ENCODE results near the gene MYMX. TPM values are rescaled to one million over a fixed set of nuclear protein-coding genes. Genes with fewer than 3 reads are reported as not detected.
"Not testable (repeated sequence)": the region's sequence is repeated elsewhere in the genome, so short reads cannot be mapped to it uniquely, and the experiment has no call there.

The MYMX gene
- polyA plus RNA-seq, 10 donors = 17.2 to 24.8 (median 20.0) TPM

DNA sequence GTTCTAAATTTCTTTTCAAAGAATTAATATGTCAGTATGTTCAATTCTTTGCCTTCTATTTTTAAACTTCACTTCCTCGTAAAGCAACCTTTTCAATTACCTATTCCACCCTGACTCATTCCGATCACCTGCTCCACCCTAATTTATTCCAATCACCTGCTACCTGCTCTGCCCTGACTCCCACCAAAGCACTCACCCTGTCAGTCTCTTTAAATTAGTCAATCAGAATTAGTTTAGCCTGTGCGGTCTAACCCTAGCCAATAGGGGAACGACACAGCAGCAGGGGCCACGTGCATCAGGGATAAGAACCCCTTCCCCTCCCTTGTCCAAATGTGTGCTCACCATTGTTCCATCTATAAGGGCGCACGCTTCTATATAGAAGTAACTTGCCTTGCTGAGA, 31.4 kb upstream of the MYMX start:
- DNase-seq = not testable (repeated sequence)

DNA sequence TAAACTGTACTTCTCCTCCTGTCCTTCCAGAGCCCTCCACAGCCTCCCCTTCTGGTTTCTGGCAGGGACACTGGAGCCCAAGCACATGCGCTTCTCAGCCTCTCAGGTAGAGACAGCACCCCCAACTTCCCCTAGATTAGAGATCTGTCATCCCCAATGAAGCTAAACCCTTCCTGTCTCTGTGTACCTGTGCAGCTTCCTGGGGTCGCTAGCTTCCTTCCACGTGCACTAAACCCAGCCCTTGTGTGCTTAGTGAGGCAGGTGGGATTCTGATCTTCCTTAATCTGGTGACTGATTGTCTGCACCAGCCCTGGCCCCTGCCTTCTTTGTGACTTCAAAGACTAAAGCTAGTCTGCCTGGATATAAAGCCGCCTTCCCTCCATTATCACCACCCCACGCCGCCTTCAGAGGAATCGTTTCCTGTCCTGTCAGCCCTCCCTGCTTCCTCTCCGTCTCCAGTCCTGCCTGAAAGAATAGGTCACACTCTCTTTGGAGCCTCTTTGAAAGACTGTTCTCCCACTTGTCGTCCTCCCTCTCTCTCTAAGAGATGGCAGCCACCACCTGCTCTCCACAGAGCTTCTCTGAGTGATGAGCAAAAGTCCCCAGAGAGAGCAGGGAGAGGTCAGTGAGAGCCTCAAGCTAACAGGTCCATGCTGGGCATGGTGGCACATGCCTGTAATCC, 30.6 kb upstream of the MYMX start:
- no peak for DNase-seq

DNA sequence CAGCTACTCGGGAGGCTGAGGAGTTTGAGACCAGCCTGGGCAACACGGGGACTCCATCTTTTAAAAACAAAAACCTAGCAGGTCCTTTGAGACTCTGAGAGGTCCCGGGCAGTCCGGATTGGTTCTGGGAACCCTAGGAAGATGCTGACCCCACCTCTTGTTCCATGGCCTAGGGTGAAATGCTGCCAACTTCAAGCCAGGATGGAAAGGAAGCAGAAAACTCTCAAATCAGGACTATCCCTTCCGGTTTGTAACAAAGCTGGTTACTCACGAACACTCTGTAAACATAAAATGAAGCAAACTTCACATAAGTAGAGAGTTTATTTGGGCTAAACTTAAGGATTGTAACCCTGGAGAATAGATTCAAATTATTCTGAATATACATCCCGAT, 30.1 kb upstream of the MYMX start:
- DNase-seq = no peak

DNA sequence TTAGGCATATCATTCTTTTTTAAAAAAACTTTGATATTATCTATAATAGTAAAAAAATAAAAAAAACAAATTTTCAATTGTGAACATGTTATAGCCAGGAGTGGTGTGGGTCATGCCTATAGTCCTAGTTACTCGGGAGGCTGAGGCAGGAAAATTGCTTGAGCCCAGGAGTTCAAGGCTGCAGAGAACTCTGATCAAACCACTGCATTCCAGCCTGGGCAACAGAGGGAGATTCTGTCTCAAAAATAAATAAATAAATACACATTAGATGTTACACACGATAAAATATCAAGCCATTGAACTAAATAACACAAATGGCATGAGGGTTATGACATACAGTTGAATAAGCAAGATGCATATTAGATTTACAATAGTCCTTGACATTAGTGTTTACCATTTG, 27.9 kb upstream of the MYMX start:
- DNase-seq = no peak

DNA sequence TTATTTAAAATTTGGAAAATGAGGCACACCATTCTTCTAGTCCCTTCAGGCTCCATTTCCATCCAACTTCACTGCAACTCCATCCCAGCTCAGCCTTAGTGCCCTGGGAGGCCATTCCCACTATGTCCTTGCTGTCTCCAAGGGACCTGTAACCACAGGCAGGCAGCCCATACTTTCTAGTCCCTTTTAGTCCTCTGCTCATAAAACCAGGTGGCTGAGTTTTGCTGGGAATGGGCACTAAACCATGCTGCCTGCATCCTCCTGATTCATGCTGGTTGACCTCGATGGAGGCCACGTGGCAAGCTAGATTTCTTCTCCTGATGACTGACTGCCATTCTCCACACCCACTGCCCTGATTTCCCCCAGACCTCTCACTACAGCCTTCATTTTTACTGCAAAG, 27.5 kb upstream of the MYMX start:
- DNase-seq = no peak

DNA sequence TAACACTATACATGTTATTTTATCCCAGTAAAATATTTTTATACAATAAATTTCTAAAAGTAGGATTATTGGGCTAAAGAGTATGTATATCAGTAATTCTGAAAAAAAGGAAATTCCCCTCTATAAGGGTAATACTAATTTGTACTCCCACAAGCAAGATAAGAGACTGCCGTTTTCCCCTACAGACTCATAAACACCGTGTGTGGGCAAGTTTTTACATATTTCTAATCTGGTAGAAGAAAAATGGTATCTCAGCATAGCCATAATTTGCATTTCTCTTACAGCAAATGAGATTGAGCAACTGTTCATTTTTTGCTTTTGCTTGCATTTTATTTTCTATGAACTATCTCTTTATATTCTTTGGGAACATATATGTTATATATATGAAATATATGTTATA, 26.0 kb upstream of the MYMX start:
- no peak for DNase-seq

DNA sequence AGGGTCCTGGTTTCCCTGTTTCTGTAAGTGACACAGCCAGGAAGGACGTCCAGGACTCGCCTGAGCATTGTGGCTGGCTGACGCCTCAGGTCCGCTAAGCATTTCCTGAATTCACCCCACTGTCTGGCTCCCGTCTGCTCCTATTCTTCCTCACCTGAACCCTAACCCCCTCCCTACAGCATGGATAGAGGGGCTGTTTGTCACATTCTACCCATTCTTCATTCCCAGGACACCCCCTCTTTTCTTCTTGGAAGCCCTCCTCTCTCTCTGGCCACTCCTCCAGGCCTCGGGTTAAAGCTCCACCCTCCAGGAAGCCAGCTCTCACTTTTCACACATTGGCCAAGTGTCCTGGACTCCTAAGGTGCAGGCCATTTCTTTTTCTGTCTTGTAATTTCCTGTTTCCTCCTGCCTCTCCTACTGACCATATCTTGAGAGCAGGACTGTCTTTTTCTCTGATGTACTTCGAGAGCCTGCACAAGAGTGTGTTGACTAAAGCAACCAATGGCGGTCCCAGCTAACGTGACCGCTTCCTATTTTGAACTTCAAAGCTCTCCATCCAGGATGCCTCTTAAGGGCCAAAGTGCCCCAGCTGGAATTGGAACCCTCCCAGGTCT, 24.2 kb upstream of the MYMX start:
- DNase-seq = peak in 1 of 3 donors; percentile 42

DNA sequence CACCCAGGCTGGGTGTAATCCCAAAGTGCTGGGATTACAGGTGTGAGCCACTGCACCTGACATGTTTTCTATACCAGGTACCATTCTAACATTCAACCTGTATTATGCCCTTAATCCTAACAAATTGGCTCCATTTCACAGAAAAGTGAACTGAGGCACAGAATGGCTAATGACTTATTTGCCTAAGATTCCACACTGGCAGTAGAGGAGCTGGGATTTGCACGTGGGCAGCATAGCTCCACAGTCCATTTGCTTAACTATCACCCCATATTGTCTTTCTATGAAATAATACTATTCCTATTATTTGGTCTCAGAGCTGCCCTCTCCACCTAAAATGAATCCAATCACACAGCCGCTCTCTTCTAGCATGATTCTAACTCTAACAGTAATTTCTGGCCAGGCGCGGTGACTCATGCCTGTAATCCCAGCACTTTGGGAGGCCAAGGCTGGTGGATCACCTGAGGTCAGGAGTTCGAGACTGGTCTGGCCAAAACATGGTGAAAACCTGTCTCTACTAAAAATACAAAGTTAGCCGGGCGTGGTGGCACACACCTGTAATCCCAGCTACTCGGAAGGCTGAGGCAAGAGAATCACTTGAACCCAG, 23.3 kb upstream of the MYMX start:
- no peak for DNase-seq

DNA sequence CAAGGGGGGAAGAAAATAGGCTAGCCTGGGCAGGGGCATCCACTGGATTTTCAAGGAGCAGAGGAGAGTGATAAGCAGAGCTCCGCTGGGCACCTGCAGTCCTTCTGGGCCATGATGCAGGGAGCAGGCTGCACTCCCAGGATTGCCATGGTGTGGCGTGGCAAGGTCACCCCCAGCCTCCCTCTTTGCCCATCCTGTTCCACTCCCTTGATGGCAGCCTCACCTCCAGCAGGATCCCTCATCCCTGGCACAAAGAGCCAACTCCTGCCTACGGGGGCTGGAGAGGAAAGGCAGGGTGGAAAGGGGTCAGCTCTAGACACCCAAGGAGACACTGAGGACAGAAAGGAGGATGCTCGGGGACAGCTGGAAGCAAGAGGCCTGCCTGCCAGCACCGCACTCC, 22.4 kb upstream of the MYMX start:
- DNase-seq = no peak

DNA sequence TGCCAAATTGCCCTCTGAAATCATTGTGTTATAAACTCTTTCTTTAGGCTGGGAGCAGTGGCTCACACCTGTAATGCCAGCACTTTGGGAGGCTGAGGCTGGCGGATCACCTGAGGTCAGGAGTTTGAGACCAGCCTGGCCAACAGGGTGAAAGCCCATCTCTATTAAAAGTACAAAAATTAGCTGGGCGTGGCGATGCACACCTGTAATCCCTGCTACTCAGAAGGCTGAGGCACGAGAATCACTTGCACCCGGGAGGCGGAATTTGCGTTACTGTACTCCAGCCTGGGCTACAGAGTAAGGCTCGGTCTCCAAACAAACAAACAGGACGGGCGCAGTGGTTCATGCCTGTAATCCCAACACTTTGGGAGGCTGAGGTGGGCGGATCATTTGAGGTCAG, 20.4 kb upstream of the MYMX start:
- DNase-seq = not testable (repeated sequence)

DNA sequence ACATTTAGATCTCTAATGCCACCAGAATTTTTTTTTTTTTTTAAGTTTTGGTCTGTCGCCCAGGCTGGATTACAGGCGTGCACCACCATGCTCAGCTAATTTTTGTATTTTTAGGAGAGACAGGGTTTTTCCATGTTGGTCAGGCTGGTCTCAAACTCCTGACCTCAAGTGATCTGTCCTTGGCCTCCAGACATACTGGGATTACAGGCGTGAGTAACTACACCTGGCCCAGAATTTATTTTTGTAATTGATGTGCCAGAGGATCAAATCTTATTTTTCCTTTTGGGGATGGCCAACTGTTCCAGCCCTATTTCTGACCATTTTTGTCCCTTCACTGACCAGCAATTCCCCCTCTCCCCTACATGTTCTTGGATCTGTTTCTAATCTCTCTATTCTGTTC, 18.0 kb upstream of the MYMX start:
- no peak for DNase-seq

DNA sequence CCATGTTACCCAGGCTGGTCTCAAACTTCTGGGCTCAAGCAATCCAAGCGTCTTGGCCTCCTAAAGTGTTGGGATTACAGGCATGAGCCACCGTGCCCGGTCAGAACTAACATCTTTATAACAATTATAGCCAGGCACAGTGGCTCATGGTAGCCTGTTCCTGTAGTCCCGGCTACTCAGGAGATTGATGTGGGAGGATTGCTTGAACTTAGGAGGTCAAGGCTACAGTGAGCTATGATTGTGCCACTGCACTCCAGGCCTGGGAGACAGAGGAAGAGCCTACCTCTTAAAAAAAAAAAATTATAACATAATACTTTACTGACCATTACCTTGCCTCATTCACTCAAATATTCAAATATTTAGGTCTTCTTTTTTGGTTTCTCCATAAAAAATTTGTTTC, 16.8 kb upstream of the MYMX start:
- no peak for DNase-seq

DNA sequence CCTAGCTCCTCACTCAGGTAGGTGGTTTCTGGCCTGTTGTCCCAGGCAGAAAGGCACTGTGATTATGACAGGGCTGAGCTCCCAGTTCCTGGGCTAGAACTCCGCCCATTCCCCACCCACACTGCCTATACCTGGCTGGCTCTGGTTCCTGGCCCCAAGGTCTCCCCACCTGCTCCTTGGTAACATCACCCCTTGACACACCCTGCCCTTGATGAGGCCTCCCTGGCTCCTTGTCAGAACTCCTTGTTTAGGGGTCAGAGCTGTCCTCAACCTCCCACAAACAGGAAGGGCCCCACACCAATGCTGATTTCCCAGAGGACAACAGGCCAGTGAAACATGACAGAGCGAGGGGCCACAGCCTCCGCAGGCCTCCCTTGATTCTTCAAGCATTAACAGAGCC, 15.5 kb upstream of the MYMX start:
- DNase-seq = no peak

DNA sequence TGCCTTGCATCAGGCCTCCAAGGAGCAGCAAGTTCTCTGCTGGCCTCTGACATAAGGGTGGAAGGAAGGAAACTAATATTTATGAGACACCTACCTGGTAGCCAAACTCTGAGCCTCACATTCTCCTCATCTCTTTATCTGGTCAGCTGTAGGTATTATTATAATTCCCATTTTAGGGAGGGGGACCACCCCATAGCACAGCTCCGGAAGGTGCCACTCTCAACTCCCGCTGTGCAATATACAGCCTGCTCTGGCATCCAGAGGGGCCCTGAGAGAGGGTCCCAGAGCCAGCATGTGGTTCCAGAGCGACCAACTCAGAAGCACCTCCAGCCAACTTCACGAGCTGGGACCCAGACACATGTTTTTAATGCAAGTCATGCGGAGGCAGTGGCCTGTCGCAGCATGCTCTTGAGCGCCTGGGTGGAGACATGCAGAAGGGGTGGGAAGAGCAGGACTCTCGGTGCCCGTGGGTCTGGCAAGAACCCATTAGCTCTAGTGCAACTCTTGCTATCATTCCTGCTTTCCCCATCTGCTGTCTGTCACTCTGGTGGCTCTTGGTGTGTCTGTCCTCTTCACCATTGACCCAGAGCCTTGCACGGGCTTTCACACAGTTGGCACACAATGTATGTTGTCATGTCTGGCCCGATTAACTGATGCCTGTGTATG, 15.0 kb upstream of the MYMX start:
- peak in 1 of 3 donors; percentile 30 for DNase-seq

DNA sequence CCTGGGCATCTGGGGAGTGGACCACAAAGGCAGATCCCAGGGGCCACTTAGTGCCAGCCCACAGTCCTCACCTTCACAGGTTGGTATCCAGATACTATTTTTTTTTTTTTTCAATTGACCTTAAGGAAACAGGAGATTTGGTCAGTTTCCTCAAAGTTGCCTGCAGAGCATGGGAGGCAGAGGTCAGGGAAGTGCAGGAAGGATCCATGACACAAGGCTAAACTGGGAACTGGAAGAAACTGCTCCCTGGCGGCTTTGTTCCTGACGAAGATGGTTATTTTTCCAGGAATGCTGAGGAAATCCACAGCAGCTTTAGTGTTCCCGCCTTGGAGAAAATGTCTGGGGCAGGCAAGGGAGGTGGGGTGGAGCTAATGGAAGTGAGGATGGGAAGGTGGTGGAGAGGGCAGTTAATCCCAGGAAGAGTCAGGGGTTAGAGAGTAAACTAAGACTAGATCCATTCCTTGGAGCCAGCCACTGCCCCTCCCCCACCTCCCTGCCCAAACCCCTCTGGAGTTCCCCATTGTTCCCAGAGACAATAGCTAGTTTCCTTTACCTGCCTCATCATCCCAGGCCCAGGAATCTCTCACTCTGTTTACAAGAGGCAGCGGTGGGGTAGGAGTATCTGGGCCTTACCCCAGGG, 14.3 kb upstream of the MYMX start:
- DNase-seq = no peak

DNA sequence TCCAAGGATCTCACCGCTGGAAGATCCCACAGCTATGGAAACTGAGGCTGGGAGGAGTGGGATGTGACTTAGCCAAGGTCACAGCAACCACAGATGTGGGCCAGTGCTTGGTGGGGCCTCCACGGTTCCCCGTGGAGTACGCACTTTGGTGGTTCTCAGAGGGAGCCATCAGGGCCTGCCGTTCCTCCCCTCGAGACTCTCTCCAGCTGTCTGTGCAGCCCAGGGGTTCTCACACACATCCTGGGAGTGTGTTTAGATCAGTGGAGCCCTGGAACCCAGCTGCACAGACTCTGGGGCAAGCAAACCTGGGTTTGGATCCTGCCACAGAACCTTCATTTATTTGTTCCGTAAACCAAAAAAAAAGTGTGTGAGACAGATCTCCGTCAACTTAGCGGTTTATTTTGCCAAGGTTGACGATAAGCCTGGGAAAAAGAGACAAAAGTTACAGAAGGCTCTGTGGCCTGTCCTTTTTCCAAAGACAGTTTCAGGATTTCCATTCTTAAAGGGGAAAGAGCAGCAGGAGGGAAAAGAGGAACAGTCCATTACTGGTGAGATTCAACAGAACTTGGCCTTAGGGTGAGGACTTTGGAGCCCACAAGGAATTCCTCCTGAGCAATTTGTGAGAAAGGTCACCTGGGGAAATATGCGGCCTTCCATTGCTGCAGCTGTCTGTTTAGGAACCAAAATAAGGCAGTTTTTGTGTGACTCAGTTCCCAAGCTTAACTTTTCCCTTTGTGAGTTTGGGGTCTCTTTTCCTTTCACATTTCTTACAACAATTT, 13.6 kb upstream of the MYMX start:
- DNase-seq = no peak

DNA sequence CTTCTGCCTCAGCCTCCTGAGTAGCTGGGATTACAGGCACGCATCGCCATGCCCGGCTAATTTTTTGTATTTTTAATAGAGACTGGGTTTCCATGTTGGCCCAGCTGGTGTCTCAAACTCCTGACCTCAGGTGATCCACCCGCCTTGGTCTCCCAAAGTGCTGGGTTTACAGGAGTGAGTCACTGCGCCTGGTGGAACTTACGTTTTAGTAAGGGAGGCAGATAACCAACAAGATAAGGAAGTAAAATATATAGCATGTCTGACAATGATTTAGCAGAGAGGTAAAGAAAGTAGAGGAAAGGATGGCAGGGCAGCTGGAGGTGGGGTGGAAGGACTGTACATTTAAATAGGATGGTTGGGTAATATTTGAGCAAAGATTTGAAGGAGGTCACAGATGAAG, 12.8 kb upstream of the MYMX start:
- no peak for DNase-seq

DNA sequence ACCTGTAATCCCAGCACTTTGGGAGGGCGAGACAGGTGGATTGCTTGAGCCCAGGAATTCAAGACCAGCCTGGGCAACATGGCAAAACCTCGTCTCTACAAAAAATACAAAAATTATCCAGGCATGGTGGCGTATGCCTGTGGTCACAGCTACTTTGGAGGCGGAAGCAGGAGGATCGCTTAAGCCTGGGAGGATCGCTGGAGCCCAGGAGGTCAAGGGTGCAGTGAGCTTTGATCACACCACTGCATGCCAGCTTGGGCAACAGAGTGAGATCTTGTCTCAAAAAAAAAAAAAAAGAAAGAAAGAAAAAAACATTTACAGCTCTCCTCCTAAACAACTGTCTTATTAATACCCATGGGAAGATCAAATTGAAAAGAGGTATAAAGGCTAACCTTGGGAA, 8.8 kb upstream of the MYMX start:
- no peak for DNase-seq

DNA sequence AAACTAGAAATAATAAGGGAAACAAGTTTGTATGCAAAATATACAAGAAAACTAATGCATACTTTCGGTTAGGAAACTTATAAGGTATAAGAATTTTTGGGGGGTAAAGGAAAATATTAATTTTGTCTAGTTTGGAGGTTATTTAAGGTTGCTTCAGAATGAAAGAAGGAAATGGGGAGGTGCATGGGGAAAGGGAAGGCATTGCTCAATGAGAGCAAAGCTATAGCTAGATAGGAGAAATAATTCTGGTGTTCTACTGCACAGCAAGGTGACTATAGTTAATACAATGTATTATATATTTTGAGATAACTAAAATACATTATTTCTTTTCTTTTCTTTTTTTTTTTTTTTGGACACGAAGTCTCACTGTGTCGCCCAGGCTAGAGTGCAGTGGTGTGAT, 5.4 kb upstream of the MYMX start:
- no peak for DNase-seq

DNA sequence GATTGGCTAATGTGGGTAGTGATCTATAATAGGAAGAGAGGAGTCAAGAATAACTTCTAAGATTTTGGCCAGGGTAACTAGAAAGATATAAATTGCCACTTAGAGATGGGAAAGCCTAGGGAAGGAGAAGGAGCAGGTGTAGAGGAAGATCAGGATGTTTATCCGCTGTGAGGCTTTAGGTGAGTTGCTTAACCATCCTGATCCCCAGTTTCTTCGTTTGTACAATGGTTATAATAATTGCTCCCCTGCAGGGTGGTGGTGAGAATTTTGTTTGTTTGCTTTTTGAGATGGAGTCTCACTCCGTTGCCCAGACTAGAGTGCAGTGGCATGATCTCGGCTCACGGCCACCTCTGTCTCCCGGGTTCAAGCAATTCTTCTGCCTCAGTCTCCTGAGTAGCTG, 2.4 kb upstream of the MYMX start:
- DNase-seq = no peak

DNA sequence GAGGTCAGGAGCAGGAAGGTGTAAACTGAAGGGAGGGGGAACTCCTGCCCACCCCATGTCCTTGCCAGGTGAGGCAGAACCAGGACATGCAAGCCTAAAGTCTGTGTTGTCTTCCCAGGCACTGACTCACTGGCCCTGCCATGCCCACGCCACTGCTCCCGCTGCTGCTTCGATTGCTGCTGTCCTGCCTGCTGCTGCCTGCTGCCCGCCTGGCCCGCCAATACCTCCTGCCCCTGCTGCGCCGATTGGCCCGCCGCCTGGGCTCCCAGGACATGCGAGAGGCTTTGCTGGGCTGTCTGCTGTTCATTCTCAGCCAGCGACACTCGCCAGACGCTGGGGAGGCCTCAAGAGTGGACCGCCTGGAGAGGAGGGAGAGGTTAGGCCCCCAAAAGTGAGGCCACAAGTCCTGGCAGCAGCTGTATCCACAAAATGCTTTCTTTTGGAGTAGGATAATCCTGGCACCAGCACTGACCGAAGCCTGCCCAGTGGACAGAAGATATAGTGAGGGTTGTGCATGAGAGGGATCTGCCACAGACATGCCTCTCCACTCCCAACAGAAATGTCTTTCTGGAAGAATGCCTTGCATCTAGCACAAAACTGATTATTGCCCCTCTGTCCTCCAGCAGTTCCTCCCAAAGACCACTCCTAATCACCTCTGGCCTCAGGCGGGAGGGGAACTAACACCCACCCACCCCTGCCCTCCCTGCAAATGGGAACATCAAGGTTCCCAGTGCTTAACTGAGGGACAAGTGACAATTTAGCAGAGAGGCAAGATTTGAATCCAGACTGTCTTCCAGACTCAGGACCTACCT, 812 bp downstream of the MYMX start:
- peak in 1 of 3 donors; percentile 76 for DNase-seq

Measured in muscle of back (tissue), 11 donors.